ENCODE measurements around the gene BAG3.

The BAG3 gene

GRCh38 chr10:119667562-119668328, 16.6 kb downstream of the BAG3 start:
- no peak for DNase-seq

DNA sequence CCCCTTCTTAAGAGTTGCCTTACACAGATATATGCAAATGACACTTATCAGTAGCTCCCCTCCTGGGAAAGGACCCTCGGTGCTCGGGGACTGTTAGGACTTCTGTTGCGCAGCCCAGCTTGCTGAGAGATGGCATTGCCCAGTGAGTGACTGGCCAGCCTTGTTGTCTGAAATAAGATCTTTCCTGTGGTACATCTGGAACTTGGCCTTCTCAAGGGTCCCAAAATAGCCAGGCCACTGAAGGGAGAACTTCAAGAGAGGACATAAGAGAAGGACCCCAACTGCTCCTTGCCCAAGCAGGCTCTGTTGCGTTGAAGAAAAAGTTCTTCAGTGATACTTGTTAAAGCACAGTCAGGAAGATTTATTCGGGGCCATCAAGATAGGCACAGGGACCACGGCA, 17.3 kb downstream of the BAG3 start:
- no peak for DNase-seq

- no peak for DNase-seq
Measured at GRCh38 chr10:119669331-119669730, 18.2 kb downstream of the BAG3 start.

DNA sequence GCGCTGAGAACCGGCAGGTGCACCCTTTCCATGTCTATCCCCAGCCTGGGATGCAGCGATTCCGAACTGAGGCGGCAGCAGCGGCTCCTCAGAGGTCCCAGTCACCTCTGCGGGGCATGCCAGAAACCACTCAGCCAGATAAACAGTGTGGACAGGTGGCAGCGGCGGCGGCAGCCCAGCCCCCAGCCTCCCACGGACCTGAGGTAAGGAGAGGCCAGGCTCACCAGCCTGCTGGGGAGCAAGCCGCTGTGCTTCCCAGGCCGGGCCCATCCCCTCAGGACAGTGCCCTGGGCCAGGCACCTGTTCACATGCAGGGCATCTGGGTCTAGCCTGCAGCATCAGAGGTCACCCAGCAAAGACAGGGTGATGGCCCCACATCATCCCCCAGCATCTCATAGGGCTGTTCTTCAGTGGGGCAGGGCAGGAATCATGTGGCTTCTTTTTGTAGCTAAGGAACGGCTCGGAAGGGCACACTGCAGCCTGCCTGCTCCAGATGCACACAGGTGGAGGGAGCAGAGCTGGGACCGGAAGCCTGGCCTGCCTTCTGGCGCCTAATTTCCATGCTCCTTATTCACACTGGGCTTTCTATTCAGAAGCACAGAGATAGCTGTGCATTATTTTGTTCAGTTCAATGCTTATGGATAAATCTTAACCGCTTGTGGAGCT, 18.9 kb downstream of the BAG3 start:
- no peak for DNase-seq

DNA sequence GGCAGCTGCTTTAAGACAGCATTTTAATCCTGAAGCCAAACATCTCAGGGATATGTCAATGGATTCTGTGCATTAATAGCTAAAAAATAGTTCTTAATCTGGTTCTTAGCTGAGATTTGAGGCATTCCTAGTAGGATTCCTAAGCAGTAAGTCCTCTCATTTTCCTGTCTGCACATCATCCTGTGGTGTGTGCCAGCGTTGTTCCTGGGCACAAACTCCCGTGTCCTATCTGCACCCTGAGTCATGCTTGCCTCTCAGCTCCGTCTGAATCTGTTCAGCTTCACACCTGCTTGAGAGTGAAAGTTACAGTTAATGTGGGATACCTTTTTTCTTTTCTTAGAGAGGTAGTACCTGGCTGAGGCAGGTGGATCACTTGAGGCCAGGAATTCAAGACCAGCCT, 19.5 kb downstream of the BAG3 start:
- DNase-seq: no peak

- no peak for DNase-seq
Measured at GRCh38 chr10:119671381-119671780, 20.2 kb downstream of the BAG3 start.

DNA sequence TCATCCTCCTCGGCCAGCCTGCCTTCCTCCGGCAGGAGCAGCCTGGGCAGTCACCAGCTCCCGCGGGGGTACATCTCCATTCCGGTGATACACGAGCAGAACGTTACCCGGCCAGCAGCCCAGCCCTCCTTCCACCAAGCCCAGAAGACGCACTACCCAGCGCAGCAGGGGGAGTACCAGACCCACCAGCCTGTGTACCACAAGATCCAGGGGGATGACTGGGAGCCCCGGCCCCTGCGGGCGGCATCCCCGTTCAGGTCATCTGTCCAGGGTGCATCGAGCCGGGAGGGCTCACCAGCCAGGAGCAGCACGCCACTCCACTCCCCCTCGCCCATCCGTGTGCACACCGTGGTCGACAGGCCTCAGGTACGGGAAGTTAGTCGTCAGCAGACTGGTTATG, 21.1 kb downstream of the BAG3 start:
- no peak for DNase-seq

GRCh38 chr10:119673271-119673670, 22.1 kb downstream of the BAG3 start:
- DNase-seq: no peak

DNA sequence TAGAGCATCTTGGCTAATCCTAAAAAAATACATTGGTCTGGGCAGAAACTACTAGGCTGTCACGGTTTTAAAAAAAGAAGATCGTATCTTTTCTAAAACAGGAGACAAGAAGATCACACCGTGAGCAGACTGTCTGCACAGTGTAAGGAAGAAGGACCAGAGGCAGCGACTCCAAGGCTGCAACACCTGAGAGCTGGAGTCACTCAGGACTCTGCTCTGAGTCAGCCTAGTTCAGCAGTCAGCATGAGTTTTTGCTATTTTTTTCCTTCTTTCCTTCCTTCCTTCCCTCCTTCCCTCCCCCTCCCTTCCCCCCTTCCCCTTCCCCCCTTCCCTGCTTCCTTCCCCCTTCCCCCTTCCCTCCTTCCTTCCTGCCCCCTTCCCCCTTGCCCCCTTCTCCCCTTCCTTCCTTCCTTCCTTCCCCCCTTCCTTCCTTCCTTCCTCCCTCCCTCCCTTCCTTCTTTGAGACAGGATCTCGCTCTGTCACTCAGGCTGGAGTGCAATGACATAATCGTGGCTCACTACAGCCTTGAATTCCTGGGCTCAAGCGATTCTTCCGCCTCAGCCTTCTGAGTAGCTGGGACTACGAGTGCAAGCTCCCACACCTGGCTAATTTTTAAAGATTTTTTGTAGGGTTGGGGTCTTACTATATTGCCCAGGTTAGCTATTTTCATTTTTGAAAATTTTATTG, 24.4 kb downstream of the BAG3 start:
- no peak for DNase-seq

DNA sequence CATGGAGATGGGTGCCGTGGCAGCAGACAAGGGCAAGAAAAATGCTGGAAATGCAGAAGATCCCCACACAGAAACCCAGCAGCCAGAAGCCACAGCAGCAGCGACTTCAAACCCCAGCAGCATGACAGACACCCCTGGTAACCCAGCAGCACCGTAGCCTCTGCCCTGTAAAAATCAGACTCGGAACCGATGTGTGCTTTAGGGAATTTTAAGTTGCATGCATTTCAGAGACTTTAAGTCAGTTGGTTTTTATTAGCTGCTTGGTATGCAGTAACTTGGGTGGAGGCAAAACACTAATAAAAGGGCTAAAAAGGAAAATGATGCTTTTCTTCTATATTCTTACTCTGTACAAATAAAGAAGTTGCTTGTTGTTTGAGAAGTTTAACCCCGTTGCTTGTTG, 25.9 kb downstream of the BAG3 start:
- DNase-seq: no peak

- no peak for DNase-seq
Measured at GRCh38 chr10:119677904-119678755, 26.9 kb downstream of the BAG3 start.

DNA sequence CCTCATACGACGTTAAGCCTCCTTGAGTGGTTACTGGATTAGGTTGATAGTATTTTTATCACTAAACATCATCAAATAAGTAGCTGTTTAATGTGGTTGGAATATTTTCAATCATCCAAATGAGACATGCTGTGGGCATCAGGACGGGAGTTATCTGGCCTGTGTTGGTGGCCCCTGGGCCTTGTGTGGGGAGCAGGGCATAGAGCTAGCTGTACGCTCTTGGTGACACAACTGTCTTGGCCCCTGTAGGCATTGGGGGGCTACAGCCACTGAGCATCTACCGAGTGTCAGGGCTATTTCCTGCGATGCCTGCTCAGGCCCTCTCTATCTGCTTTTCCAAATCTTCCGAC, 28.3 kb downstream of the BAG3 start:
- DNase-seq: no peak

DNA sequence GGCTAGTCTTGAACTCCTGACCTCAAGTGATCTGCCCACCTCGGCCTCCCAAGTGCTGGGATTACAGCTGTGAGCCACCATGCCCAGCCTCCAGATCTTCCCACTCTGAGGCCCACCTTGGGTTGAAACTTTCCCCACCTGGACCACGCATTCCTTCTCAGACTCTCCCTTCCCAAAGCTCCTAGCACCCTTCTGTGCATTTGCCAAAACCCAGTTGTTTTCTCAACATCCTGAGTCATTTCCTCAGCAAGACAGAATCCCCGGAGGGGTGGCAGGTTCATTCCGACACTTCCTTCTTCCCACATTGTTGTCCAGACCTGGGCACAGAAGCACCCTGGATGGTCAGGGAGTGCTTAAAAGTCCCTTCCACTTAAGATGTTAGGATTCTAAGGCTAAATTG, 28.9 kb downstream of the BAG3 start:
- DNase-seq: no peak

DNA sequence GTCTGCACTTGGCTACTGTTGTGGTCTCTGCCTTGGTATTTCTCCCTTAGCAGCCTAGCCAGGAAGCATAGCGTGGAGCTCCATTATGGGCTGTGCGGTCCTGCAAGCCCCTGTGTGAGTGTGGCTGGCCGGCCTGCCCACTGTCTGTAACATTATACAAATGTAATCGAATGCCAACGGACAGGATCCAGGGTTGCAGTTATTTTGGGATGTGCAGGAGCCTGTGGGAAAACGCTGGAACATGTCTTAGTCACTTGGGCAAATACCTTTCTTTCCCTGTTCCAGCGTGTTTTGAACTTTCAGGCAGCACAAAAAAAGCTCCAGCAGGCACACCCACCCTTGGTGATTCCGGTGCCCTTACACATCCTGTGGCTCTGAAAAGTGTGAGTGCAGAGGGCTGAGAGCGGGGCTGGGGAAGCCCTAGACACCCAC, 29.5 kb downstream of the BAG3 start:
- DNase-seq: no peak

- peak; percentile 85 for DNase-seq
Measured at GRCh38 chr10:119686465-119687191, 35.4 kb downstream of the BAG3 start.

DNA sequence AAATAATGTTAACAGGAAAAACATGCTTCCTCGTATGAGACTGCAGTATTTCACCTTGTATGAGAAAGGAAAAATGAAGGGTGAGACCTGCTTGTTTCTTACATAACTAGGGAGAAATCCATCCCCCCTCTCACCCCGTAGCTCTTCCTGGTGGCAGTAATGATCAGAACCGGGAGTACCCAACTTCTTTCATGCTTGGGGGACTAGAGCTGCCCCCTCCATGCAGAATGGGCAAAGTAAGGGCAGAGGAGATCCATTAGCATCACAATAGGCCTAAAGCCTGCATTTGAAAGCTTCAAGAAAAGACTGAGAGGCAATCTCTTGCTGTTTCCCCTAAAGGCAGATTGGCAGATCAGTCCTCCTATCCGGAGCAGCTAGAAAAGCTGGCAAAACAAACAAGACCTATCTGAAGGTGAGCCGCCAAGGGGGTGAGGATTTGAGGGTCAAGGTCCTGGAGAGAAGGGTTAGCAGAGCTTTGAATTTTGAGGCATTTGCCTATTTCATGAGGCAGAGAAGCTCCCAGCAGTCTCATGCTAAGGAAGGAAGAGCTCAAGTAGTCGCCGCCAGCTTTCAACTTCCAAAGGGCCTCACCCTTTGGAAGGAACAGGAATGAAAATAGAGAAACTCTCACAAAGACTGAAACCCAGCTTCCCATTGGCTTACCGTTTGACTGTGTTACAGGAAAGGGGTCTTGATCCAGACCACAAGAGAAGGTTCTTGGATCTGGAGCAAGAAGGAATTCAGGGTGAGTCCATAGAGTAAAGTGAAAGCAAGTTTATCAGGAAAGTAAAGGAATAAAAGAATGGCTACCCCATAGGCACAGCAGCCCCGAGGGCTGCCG, 36.2 kb downstream of the BAG3 start:
- no peak for DNase-seq

GRCh38 chr10:119688033-119688508, 36.9 kb downstream of the BAG3 start:
- DNase-seq: no peak

GRCh38 chr10:119689016-119689580, 37.9 kb downstream of the BAG3 start:
- no peak for DNase-seq

DNA sequence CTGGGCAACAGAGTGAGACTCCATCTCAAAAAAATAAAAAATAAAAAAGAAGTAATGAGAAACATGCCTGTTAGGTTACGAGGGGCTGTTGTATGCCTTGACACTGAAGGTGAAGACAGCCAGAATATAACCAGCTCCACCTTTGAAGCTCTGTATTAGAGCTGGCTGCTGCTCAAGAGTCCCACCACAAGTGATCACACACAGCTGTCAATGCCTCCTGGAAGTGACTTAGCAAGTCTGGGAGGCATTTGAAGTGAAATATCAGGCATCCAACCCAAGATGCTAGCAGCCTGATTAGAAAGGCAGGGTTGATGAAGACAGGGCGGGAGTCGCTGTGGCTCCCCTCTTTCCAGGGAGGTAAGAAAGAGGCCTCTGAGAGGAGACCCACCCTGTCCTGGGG, 40.5 kb downstream of the BAG3 start:
- DNase-seq: no peak

DNA sequence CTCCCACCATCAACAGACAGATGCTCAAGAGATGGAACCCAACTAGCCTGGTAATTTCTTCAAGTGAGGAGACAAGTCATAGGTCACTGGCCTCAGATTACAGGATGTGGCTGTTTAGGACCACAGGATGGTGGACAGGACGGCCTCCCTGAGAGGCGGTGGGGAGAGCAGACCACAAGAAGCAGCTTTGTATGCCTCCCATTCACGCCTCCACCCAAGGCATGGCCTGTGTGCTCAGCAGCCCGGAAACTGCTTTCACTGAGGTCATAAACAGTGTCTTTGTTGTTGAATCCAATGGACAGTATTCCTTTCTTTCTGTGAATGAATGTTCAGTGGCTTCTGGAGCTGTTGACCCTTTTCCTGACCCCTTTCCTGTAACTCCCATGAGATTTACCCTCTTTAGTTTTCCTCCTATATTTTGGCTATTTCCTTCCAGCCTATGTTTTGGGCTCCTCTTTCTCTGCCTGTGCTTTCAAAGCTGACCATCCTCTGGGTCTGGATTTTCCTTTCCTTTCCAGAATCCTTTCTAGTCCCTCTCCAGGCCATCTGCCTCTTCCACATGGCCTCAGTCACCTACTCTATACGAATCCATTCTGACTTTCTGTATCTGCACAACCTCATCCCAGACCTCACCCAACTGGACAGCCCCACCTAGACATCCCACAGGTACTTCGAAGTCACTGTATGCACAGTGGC, 42.2 kb downstream of the BAG3 start:
- DNase-seq: no peak
